Pulmonary artery endothelial cell (primary cell): Measurements from ENCODE around the gene AMIGO2. TPM values are rescaled to one million over a fixed set of nuclear protein-coding genes. Genes with fewer than 3 reads are reported as not detected.

Experiments
- DNase-seq: peaks from one replicate; pipeline ENCODE4 v3.0.0-alpha.2; 2011; ENCODE audit warnings: low read depth, low spot score
- total RNA-seq: library from RNA; depleted of rRNA; stranded (reverse); fragments of >200 nt; gene quantifications from 2 replicates; pipeline ENCODE4 v1.2.3, GENCODE V29; 2014

The AMIGO2 gene
- total RNA-seq, 1 donor from 2014 or later: 15.2 TPM

GRCh38 chr12:47033789-47034555 lies 45.8 kb downstream of the AMIGO2 start:
- no peak for DNase-seq

GRCh38 chr12:47033081-47033480 lies 46.7 kb downstream of the AMIGO2 start:
- DNase-seq: no peak

GRCh38 chr12:47032644-47033043 lies 47.1 kb downstream of the AMIGO2 start:
- peak; percentile 11 for DNase-seq

GRCh38 chr12:47029903-47030302 lies 49.9 kb downstream of the AMIGO2 start:
- no peak for DNase-seq

- DNase-seq: no peak
Observed at GRCh38 chr12:47028981-47029708, 50.6 kb downstream of the AMIGO2 start.

- DNase-seq: no peak
Observed at GRCh38 chr12:47028186-47028585, 51.6 kb downstream of the AMIGO2 start.

Other genes with a start within 250 kb of the AMIGO2 start
- gene PCED1B, start 338 bp downstream of the AMIGO2 start, total RNA-seq: 0.35 and 0.46 TPM in 2 replicates